Gastroesophageal sphincter (tissue), 4 donors: ENCODE data around the gene SLC4A1AP. TPM values are rescaled to one million over a fixed set of nuclear protein-coding genes. Genes with fewer than 3 reads are reported as not detected.
A peak's percentile ranks its signal among the peaks of the same experiment; 100 is the strongest.

Source experiments
- ATAC-seq: fragments of 150-250 bp; one replicate; pipeline ENCODE4 v1.9.1; 2016; ENCODE audit warnings: mild to moderate bottlenecking, moderate library complexity
- H3K27ac ChIP-seq, 4 donors: fragments of 200-600 bp; sonication (generic) in 3 of 4; 1 replicate in 3 of 4; 2 replicates in 1 of 4; pipeline ENCODE4 v1.5.1; 2016 to 2019
- H3K27me3 ChIP-seq: fragments of 200-600 bp; sonication (generic); one replicate; pipeline ENCODE4 v1.5.1; 2019
- H3K36me3 ChIP-seq, 2 donors: fragments of 200-600 bp; sonication (generic); one replicate each; pipeline ENCODE4 v1.5.1; 2019; ENCODE audit warnings: control low read depth in 1 of 2
- H3K4me1 ChIP-seq, 3 donors: fragments of 200-600 bp; sonication (generic); 1 replicate in 2 of 3; 2 replicates in 1 of 3; pipeline ENCODE4 v1.5.1; 2016 to 2019; ENCODE audit warnings: control low read depth in 2 of 3
- H3K4me3 ChIP-seq, 2 donors: fragments of 200-600 bp; sonication (generic); one replicate each; pipeline ENCODE4 v1.5.1; 2019; ENCODE audit warnings: mild to moderate bottlenecking in 1 of 2, moderate library complexity in 1 of 2
- H3K9me3 ChIP-seq, 3 donors: fragments of 200-600 bp; sonication (generic); one replicate each; pipeline ENCODE4 v1.5.1; 2017 to 2019; ENCODE audit warnings: control low read depth in 2 of 3
- CTCF ChIP-seq, 4 experiments: fragments of 200-600 bp in 2 of 4; fragments of 450-650 bp in 2 of 4; sonication (generic) in 1 of 4; IDR thresholded peaks; one replicate each; pipeline ENCODE4 v1.5.1; 2017 to 2019; ENCODE audit warnings: antibody characterized with exemption in 4 of 4, mild to moderate bottlenecking in 2 of 4, moderate library complexity in 2 of 4
- EP300 ChIP-seq: sonication (generic); formaldehyde crosslinking; IDR thresholded peaks from one replicate; pipeline ENCODE4 v1.6.1; 2017; ENCODE audit warnings: antibody characterized with exemption, mild to moderate bottlenecking
- POLR2A ChIP-seq, 2 donors: fragments of 450-650 bp; IDR thresholded peaks; one replicate each; pipeline ENCODE4 v1.6.1; 2017; ENCODE audit warnings: antibody characterized with exemption in 2 of 2, mild to moderate bottlenecking in 2 of 2, moderate library complexity in 1 of 2
- POLR2AphosphoS5 ChIP-seq: sonication (generic); formaldehyde crosslinking; IDR thresholded peaks from one replicate; pipeline ENCODE4 v1.6.1; 2017; ENCODE audit warnings: antibody characterized with exemption
- WGBS, 2 donors: methylation state at CpG; one replicate each; pipeline ENCODE4 v1.1.5; 2018; ENCODE audit warnings: low coverage in 1 of 2; 5-methylcytosine and 5-hydroxymethylcytosine counted together
- total RNA-seq, 4 donors: library from RNA; depleted of rRNA; stranded (reverse); fragments of >200 nt; gene quantifications; one replicate each; pipeline ENCODE4 v1.1.0, GENCODE V29; 2016

Gene SLC4A1AP
- total RNA-seq, 4 donors from 2014 or later: 18.1 to 23.5 (median 21.4) TPM

- no peak for ATAC-seq
- WGBS, 2 donors: 58 to 65% methylated on average over 2 of the region's 3 CpGs
- Histone ChIP-seq H3K27me3 (no peaks in the 10 kb centered on the region), H3K9me3 (no peaks in the 10 kb centered on the region), H3K4me1 (peaks cover 0 to 35% (median 19%) of the 10 kb centered on the region in 3 donors), H3K36me3 (no peaks in the 10 kb centered on the region), H3K4me3 (no peak overlapping the region), H3K27ac (peak overlapping the region; percentile 66 to 83 (median 78))
- TF ChIP-seq POLR2AphosphoS5 (no peak), CTCF (IDR thresholded peaks at IDR 0.05) (no peak), EP300 (no peak), POLR2A (IDR thresholded peaks at IDR 0.05) (no peak)
Measured at GRCh38 chr2:27724191-27724590, 60.5 kb downstream of the SLC4A1AP start.

GRCh38 chr2:27724905-27725701, 61.4 kb downstream of the SLC4A1AP start:
- ATAC-seq: peak; percentile 67
- TF ChIP-seq CTCF (IDR thresholded peaks at IDR 0.05): no peak
- TF ChIP-seq POLR2AphosphoS5: peak; percentile 80
- peak; percentile 63 for TF ChIP-seq EP300
- peak in 1 of 2 donors; percentile 23 for TF ChIP-seq POLR2A (IDR thresholded peaks at IDR 0.05)
- H3K4me1 ChIP-seq: peaks cover 0 to 35% (median 19%) of the 10 kb centered on the region in 3 donors
- no peaks in the 10 kb centered on the region for H3K27me3 ChIP-seq
- 40 to 49% methylated on average over 2 to 3 of the region's 5 CpGs for whole genome bisulfite sequencing, 2 donors
- H3K9me3 ChIP-seq: no peaks in the 10 kb centered on the region
- H3K27ac ChIP-seq: peak overlapping the region; percentile 66 to 83 (median 78)
- H3K4me3 ChIP-seq: no peak overlapping the region
- no peaks in the 10 kb centered on the region for H3K36me3 ChIP-seq

- Histone ChIP-seq H3K4me1 (peaks cover 0 to 35% (median 19%) of the 10 kb centered on the region in 3 donors), H3K4me3 (no peak overlapping the region), H3K9me3 (no peaks in the 10 kb centered on the region), H3K36me3 (no peaks in the 10 kb centered on the region), H3K27ac (no peak overlapping the region), H3K27me3 (no peaks in the 10 kb centered on the region)
- TF ChIP-seq EP300: no peak
- no peak for TF ChIP-seq CTCF (IDR thresholded peaks at IDR 0.05)
- TF ChIP-seq POLR2A (IDR thresholded peaks at IDR 0.05): no peak
- TF ChIP-seq POLR2AphosphoS5: no peak
- 90 to 96% methylated on average over 2 to 5 of the region's 9 CpGs for WGBS, 2 donors
- ATAC-seq: no peak
Measured at GRCh38 chr2:27727257-27727656, 63.6 kb downstream of the SLC4A1AP start.

GRCh38 chr2:27728081-27728858, 64.6 kb downstream of the SLC4A1AP start:
- no peaks in the 10 kb centered on the region for H3K36me3 ChIP-seq
- no peak overlapping the region for H3K4me3 ChIP-seq
- no peak for TF ChIP-seq POLR2A (IDR thresholded peaks at IDR 0.05)
- TF ChIP-seq CTCF (IDR thresholded peaks at IDR 0.05): no peak
- TF ChIP-seq EP300: no peak
- no peak for TF ChIP-seq POLR2AphosphoS5
- 68 to 71% methylated on average over 2 to 3 of the region's 5 CpGs for WGBS, 2 donors
- H3K27ac ChIP-seq: peak overlapping the region in 1 of 4 donors; percentile 18
- no peak for ATAC-seq
- peaks cover 0 to 32% (median 18%) of the 10 kb centered on the region in 3 donors for H3K4me1 ChIP-seq
- no peaks in the 10 kb centered on the region for H3K9me3 ChIP-seq
- no peaks in the 10 kb centered on the region for H3K27me3 ChIP-seq
